ENCODE measurements around the gene IL17C.

The IL17C gene

DNA sequence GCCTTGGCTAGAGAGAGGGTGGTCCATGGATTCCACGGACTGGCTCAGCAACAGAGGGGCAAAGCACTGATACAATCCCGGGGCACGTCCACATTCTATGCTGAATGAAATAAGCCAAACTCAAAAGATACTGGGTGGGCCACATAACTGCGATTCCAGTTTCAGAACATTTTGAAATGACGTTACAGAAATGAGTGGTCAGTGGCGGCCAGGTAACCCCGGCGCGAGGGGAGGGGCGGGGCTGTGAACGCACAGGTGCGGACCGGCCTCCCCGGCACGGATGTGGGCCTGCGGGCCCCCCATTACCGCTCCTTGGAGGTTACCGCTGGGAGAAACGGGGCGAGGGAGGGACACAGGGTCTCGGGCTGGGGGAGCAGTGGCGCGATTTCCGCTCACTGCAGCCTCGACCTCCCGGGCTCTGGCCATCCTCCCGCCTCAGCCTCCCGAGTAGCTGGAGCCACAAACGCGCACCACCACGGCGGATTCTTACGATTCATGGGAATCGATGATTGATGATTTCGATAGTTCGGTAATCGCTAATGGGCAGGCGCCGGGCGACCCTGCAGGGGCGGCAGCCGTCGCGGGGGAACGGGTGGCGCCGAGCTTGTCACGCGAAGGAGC, 24.0 kb downstream of the IL17C start:
- TF ChIP-seq, protein P1, sequence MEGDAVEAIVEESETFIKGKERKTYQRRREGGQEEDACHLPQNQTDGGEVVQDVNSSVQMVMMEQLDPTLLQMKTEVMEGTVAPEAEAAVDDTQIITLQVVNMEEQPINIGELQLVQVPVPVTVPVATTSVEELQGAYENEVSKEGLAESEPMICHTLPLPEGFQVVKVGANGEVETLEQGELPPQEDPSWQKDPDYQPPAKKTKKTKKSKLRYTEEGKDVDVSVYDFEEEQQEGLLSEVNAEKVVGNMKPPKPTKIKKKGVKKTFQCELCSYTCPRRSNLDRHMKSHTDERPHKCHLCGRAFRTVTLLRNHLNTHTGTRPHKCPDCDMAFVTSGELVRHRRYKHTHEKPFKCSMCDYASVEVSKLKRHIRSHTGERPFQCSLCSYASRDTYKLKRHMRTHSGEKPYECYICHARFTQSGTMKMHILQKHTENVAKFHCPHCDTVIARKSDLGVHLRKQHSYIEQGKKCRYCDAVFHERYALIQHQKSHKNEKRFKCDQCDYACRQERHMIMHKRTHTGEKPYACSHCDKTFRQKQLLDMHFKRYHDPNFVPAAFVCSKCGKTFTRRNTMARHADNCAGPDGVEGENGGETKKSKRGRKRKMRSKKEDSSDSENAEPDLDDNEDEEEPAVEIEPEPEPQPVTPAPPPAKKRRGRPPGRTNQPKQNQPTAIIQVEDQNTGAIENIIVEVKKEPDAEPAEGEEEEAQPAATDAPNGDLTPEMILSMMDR (IDR thresholded peaks at IDR 0.05): no peak

GRCh38 chr16:88662843-88663606, 24.7 kb downstream of the IL17C start, which contains the start of gene MVD:
Gene MVD (minus strand): TSS chr16:88663091. CDS start chr16:88663080, 11 bp downstream.
- TF ChIP-seq, protein P1 (IDR thresholded peaks at IDR 0.05): no peak

DNA sequence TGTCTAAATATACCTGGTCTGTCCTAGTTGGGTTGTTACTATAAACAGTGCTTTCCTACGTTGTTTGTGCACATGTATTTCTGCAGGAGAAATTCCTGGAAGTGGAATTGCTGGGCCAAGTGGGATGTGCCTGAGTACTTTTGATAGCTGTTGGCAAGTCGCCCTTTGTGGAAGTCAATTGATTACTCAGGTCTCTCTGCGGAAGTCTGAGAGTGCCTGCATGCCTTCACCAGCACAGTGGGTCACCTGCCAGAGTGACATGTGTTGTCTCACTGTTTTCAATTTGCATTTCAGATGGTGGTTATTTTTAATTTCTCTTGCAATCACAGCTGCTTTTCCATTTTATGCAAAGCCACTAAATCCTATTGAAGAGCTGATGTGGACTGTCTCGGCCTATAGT, 26.8 kb downstream of the IL17C start:
- TF ChIP-seq, protein P1 (IDR thresholded peaks at IDR 0.05): no peak

- TF ChIP-seq, protein P1 (IDR thresholded peaks at IDR 0.05): no peak
These were observed 27.2 kb downstream of the IL17C start for GRCh38 chr16:88665570-88665969.

GRCh38 chr16:88667461-88667860, 29.1 kb downstream of the IL17C start:
- TF ChIP-seq, protein P1 (IDR thresholded peaks at IDR 0.05): no peak

DNA sequence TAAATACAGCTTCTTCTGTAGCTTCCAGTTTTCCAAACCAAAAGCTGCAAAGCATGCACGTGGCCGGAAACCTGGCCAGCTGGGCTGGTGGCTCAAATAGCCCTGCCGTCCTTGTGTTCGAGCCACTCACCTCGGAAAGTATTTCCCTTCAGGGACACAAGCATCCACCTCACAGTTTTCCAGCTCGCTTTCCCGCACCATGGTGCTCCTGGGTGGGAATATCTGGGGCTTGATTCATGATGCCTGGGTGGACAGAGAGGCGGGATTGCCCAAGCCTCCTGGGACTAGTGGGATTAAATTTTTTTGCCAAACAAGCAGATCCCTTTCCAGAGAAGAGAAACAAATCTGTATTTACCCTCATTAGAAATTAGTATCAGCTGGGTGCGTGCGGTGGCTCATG, 31.6 kb downstream of the IL17C start:
- TF ChIP-seq, protein P1 (IDR thresholded peaks at IDR 0.05): no peak

GRCh38 chr16:88671806-88672205, 33.4 kb downstream of the IL17C start:
- TF ChIP-seq, protein P1 (IDR thresholded peaks at IDR 0.05): no peak
